ENCODE measurements around the gene KCNJ12.

KCNJ12 gene

GRCh38 chr17:21379080-21379711, 3.0 kb downstream of the KCNJ12 start:
- DNase-seq (ENCODE audit: low spot score): no peak
- no peak overlapping the region for H3K27ac ChIP-seq
- ChIA-PET POLR2A (ENCODE audit: low non-redundant PET) (no interaction called here), CTCF (no interaction called here)
- TF ChIP-seq CTCF (conservative IDR thresholded peaks at IDR 0.05; ENCODE audit: low read depth): no peak

- CTCF ChIA-PET: no interaction called here
- POLR2A ChIA-PET (ENCODE audit: low non-redundant PET): no interaction called here
- DNase-seq (ENCODE audit: low spot score): no peak
- H3K27ac ChIP-seq: no peak overlapping the region
- TF ChIP-seq CTCF (conservative IDR thresholded peaks at IDR 0.05; ENCODE audit: low read depth): no peak
Observed at GRCh38 chr17:21380659-21381058, 4.5 kb downstream of the KCNJ12 start.

- ChIA-PET CTCF (no interaction called here), POLR2A (ENCODE audit: low non-redundant PET) (no interaction called here)
- DNase-seq (ENCODE audit: low spot score): no peak
- H3K27ac ChIP-seq: no peak overlapping the region
- no peak for TF ChIP-seq CTCF (conservative IDR thresholded peaks at IDR 0.05; ENCODE audit: low read depth)
Observed at GRCh38 chr17:21381076-21381706, 5.0 kb downstream of the KCNJ12 start.

GRCh38 chr17:21382560-21383495, 6.7 kb downstream of the KCNJ12 start:
- CTCF ChIA-PET: no interaction called here
- no peak overlapping the region for H3K27ac ChIP-seq
- no peak for DNase-seq (ENCODE audit: low spot score)
- POLR2A ChIA-PET (ENCODE audit: low non-redundant PET): no interaction called here
- TF ChIP-seq CTCF (conservative IDR thresholded peaks at IDR 0.05; ENCODE audit: low read depth): no peak

GRCh38 chr17:21385281-21385845, 9.2 kb downstream of the KCNJ12 start:
- no peak for TF ChIP-seq CTCF (conservative IDR thresholded peaks at IDR 0.05; ENCODE audit: low read depth)
- H3K27ac ChIP-seq: no peak overlapping the region
- no peak for DNase-seq (ENCODE audit: low spot score)
- POLR2A ChIA-PET (ENCODE audit: low non-redundant PET): no interaction called here
- CTCF ChIA-PET: no interaction called here

GRCh38 chr17:21387616-21388015, 11.5 kb downstream of the KCNJ12 start:
- ChIA-PET POLR2A (ENCODE audit: low non-redundant PET) (interaction anchor here (0.6 kb wide), 1 partner anchor 92 kb away, joined by 13 read pairs; no protein-coding TSS in a partner anchor), CTCF (interaction anchor here (0.7 kb wide), 1 partner anchor 189 kb away, joined by 3 read pairs; no protein-coding TSS in a partner anchor)
- no peak for TF ChIP-seq CTCF (conservative IDR thresholded peaks at IDR 0.05; ENCODE audit: low read depth)
- DNase-seq (ENCODE audit: low spot score): no peak
- no peak overlapping the region for H3K27ac ChIP-seq

Measured in RWPE1 (cell line).